T-helper 22 cell (primary cell): ENCODE results near the gene CCDC106.
A peak's percentile ranks its signal among the peaks of the same experiment; 100 is the strongest.

Experiments used
- DNase-seq: peaks from one replicate; pipeline ENCODE4 v3.0.0-alpha.2; 2020; ENCODE audit warnings: low read depth

CCDC106 gene

DNA sequence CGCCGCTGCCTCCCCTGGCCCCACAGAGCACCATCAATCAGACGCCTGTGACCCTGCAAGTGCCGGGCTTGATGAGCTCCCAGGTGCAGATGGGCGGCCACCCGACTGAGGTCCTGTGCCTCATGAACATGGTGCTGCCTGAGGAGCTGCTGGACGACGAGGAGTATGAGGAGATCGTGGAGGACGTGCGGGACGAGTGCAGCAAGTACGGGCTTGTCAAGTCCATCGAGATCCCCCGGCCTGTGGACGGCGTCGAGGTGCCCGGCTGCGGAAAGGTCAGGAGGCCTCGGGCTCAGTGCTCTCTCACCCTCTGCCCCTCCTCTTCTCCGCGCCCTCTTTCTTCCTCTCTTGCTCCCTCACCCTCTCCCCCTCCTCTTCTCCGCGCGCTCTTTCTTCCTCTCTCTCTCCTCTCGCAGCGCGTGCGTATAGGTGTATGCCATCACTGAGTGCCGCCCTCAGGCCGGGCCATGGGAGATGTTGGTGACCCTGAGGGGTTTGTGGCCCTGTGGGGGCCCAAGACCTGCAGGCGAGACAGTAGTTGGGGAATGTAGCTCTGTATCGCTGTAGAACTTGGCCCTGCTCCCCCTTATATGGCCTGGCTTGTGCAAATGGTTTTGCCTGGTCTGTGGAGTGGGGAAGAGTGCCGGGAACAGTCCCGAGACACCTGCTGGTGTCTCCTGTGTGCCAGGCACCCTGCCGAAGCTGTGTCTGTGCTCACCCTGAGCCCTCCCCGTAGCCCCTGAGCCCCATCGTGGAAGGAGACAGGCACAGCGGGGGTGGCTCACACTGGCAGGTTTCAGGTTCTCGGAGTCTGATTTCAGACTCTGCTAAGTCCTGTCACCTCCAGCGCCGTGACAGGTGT is 21.6 kb downstream of the CCDC106 start:
- DNase-seq, result no peak

- DNase-seq, result no peak
These were observed 22.5 kb downstream of the CCDC106 start for GRCh38 chr19:55670280-55671053.

DNA sequence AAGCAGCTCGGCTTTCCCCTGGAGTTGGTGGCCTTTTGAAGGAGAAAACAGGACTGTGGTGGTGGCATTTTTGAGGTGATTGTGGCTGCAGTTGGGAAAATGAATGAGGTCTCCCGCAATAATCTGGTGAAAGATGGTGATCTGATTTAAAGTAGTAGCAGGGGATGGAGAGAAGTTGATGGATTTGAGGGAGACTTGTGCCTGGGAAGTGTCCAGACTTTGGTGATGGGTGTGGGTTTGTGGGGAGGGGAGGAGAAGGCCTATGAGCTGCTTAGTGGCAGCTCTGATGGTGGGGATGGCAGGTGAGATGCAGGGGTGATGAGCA is 23.0 kb downstream of the CCDC106 start:
- no peak for DNase-seq

DNA sequence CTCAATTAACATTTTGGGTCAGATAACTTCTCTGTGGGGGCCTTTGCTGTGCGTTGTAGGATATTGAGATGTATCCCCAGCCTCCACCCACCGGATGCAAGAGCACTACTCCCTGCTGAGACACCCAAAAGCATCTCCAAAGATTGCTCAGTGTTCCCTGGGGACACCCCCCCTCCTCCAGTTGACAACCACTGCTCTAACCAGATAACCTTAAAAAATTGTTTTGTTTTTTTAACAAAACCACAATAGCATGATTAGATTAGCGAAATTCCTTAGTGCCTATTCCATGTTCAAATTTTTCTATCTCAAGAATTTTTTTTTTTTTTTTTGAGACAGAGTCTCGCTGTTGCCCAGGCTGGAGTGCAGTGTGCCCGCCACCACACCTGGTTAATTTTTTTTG is 24.4 kb downstream of the CCDC106 start:
- DNase-seq, result no peak

GRCh38 chr19:55673465-55673864 is 25.5 kb downstream of the CCDC106 start:
- no peak for DNase-seq

- DNase-seq, result no peak
These were observed 25.9 kb downstream of the CCDC106 start for GRCh38 chr19:55673889-55674288.

- DNase-seq, result no peak
These were observed 26.4 kb downstream of the CCDC106 start for GRCh38 chr19:55674459-55674840.

DNA sequence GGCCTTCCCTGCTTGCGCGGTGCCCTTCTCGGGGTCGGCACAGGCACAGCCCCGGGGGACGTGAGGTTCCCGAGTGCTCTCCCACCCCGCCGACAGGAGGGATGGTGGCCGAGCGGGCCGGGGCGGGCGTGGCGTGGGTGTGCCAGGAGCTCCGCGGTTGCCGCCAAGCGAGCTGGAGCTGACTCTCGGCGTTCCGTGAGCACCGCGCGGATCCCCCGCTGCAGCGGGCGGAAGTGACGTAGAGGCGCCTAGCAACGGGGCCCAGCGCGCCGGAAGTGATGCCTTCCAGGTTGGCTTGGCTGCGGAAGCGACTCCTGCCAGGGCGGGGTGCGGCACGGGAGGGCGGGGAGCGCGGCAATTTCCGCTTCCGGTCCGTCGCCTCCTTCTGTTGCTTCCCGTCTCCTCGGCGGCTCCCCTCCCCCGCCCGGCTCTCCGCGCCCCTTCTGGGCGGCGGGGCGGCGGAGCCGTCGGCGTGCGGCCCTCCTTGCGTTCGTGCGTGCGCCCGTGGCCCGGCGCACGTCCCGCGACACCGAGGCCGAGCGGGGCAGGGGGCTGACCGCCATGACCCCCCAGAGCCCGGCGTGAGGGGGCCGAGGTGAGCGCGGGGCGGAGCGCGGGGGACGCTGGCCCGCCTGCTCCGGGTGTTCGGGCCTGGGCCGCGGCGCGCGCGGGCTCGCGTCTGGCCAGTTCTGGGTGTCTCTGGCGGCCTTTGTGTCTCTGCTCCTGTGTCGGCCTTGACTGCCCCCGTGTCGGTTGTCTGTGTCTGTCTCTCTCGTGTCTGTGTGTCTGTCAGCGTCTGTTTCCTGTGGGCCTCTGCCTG is 27.0 kb downstream of the CCDC106 start, which contains the start of gene EPN1:
EPN1 (plus strand) TSS at position 386 of the 820 bp plus-strand sequence. CDS start 3,402 bp downstream, outside the sequence.
- peak; percentile 98 for DNase-seq

DNA sequence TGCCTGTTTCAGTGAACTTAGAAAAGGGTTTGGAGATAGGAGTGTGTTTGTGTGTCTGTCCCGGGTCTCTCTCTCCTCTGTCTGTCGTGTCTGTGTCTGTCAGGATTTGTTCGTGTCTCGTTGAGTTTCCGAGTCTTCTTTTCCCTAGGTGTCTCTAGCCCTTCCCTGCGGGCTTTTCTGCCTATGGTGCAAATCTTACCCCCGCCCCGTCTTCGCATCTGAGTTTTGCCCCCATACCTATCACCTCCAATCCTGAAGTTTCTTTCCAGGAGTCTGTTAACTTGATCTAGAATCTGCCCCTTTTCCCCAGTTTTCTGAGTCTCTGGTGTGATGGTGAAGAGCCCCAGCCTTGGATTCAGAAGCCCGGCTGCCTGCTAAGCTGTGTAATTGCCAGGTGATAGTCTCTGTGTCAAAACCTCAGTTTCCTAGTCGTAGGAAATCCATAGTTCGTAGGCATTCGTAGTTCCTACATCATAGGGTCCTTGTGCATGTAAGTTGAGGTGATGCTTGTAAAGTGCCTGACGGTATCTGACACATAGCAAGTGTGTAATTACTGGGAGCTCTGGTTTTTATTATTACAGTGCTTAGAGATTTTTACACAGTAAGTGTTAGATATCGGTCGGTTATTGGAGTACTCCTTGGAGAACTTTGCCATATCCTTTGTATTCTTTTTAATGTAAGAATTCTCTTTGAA is 27.8 kb downstream of the CCDC106 start:
- no peak for DNase-seq

DNA sequence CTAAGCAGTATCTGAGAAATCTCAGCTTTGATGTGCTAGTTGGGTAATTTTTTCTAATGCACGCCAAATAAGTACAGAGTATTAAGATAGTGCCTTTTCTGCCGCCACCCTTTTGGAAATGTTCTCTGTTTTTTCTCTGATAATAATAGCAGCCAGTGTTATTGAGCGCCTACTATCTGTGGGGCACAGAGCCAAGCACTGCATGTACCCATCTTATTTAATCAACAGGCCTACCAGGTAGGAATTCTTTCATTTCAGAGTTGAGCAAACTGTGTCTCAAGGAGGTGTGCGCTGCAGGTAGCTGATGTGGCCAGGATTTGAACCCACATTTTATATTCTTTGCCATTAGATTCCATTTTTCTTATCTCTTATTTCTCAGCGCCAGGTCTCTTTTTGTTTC is 28.4 kb downstream of the CCDC106 start:
- no peak for DNase-seq

- no peak for DNase-seq
These were observed 29.0 kb downstream of the CCDC106 start for GRCh38 chr19:55676889-55677505.

- DNase-seq, result no peak
These were observed 29.6 kb downstream of the CCDC106 start for GRCh38 chr19:55677572-55678028.

DNA sequence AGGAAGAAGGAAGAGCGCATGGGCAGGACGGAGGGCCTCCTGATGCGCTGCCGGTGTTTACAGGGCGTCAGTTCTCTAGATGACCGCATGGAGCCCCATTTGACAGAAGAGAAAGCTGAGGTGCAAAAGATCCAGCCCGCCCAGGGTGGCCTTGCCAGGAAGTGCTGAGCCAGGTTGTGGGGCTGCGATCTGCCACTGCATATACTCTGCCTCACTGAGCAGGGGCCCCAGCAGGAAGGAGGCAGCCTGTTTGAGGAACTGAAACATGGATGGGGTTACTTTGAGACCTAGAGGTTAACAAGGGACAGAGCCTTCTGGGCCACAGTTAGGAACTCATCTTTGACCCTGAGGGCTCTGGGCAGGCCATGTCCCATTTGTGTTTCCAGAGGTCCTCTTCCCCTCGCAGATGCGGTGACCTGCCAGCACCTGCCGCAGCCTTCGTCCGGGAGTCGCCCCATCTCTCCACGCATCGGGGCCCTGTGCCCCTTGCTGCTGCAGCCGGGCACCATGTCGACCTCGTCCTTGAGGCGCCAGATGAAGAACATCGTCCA is 30.2 kb downstream of the CCDC106 start:
- no peak for DNase-seq

GRCh38 chr19:55679343-55680257 is 31.6 kb downstream of the CCDC106 start:
- DNase-seq, result no peak

GRCh38 chr19:55680339-55681130 is 32.5 kb downstream of the CCDC106 start:
- no peak for DNase-seq

DNA sequence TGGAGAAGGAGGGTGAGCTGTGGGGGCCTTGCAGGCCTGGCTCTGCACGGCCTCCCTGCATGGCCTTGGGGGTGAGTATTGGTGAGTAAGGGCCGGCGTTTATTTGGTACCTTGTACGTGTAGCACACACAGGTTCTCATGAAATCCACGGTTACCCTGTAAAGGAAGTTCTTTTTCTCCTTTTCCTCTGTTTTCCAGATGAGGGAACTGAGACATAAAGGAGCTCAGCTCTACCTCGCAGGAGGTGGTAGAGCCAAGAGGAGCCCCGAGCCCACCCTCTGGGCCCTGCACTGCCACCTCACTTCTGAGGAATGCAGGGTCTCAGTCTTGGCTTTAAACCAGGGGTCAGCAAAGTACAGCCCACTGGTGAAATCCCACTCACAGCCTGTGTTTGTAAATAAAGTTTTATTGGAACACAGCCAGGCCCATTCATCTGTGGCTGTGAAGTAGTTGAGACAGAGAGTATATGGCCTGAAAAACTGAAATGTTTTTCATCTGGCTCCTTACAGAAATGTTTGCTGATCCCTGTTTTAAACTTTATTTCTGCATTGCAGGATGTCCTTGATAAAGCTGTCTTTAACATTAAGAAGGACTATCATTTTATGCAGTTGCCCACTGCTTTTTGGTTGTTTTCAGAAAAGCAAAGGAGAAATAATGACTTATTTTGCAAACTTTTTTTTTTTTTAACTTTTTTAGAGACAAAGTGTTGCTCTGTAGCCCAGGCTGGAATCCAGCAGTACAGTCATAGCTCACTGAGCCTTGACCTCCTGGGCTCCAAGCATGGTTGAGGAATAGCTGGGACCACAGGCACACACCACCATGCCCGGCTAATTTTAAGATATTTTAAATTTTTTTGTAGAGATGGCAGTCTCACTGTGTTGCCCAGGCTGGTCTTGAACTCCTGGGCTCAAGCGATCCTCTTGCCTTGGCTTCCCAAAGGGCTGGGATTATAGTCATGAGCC is 33.4 kb downstream of the CCDC106 start:
- no peak for DNase-seq

DNA sequence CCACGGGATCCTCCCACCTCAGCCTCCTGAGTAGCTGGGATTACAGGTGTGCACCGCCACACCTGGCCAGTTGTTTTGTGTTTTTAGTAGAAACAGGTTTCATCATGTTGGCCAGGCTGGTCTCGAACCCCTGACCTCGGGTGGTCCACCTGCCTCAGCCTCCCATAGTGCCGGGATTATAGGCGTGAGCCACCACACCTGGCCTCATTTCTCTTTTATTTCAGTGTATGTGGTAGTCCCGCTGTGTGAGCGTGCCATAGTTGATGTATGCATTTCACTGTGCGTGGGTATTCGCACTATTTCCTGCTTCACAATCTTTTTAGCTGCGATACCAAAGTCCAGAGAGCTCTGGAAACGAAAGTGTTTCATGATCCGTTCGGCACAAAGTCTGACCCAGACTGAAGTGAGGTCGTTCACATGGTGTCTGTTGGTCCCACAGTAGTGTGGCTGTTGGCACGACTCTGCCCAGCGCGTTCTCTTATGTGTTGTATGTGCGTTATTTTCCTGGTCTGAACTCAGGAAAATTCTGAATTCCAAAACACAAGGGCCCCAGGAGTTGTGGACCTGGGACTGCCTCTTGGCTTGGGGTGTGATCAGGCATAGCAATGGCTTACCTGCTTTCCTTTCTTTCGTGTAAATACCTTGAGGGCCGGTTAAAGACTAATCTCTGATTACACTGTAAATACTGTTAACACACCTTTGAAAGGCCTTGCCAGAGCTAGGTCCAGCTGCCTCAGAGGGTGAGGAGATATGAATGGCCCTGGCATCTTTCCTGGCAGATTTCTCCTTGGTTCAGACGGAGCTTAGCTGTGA is 35.6 kb downstream of the CCDC106 start:
- no peak for DNase-seq
